GM12801 (cell line): ENCODE results near the gene SLC10A1.

Experiments used
- CTCF ChIP-seq: IDR thresholded peaks from one replicate; pipeline ENCODE4 v1.5.1; 2011; ENCODE audit warnings: control low read depth; ENCODE audit not compliant: insufficient read length; ENCODE audit errors: extremely low read depth

SLC10A1 gene

GRCh38 chr14:69776875-69777453 is 20.1 kb downstream of the SLC10A1 start:
- no peak for TF ChIP-seq CTCF

GRCh38 chr14:69775012-69775411 is 22.0 kb downstream of the SLC10A1 start:
- TF ChIP-seq CTCF, result no peak

DNA sequence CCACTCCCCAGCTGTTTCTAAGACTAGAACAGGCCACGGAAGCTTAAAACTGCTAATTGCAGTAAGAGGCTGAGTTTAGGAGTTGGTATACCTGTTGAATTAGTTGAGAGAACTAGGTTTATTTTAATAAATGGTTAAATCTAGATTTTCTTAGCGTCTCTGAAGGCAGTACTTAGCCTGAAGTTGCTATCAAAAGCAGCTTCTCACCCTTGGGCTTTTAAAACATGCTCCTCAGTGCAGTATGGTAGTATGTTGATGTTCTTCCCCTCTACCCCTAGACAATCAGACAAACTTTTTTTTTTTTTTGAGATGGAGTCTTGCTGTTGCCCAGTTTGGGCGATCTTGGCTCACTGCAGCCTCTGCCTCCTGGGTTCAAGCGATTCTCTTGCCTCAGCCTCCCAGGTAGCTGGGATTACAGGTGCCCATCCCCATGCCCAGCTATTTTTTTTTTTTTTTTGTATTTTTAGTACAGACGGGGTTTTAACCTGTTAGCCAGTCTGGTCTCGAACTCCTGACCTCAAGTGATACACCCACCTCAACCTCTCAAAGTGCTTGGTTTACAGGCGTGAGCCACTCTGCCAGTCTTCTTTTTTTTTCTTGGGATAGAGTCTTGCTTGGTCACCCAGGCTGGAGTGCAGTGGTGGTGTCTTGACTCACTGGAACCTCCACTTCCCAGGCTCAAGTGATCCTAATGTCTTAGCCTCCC is 23.3 kb downstream of the SLC10A1 start:
- no peak for TF ChIP-seq CTCF

GRCh38 chr14:69772082-69773017 is 24.7 kb downstream of the SLC10A1 start:
- no peak for TF ChIP-seq CTCF

GRCh38 chr14:69771136-69771535 is 25.9 kb downstream of the SLC10A1 start:
- no peak for TF ChIP-seq CTCF

DNA sequence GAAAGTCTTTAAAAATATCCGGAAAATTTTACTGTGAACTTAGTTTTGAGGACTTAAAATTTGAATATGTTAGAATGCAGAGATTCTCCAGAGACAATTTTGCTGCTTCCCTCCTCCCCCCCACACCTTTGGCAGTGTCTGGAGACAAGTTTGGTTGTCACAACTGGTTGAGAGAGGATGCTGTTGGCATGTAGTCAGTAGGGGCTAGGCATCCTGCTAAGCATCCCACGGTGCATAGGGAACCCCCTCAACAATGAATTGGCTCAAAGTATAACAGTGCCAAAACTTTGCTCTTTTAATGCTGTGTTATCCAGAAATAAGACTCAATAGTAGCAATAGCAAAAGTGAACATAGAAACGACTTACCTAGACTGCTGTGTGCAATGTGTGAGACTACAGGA is 26.5 kb downstream of the SLC10A1 start:
- TF ChIP-seq CTCF, result no peak

- TF ChIP-seq CTCF, result no peak
These were observed 27.4 kb downstream of the SLC10A1 start for GRCh38 chr14:69769623-69770022.
